ENCODE results near the gene CBY2.
"Not testable (repeated sequence)": the region's sequence is repeated elsewhere in the genome, so short reads cannot be mapped to it uniquely, and the experiment has no call there.

- TF ChIP-seq CTCF (conservative IDR thresholded peaks at IDR 0.05; ENCODE audit: low read depth, low read length); POLR2A (IDR thresholded peaks at IDR 0.05; ENCODE audit: low read depth, low read length); BHLHE40 (IDR thresholded peaks at IDR 0.05; ENCODE audit: low read depth, low read length); RAD21 (IDR thresholded peaks at IDR 0.05; ENCODE audit: low read length); RFX5 (IDR thresholded peaks at IDR 0.05; ENCODE audit: low read depth, low read length); RCOR1 (IDR thresholded peaks at IDR 0.05; ENCODE audit: insufficient replicate concordance, low read length): not testable (repeated sequence)
- TF ChIP-seq, protein P1, sequence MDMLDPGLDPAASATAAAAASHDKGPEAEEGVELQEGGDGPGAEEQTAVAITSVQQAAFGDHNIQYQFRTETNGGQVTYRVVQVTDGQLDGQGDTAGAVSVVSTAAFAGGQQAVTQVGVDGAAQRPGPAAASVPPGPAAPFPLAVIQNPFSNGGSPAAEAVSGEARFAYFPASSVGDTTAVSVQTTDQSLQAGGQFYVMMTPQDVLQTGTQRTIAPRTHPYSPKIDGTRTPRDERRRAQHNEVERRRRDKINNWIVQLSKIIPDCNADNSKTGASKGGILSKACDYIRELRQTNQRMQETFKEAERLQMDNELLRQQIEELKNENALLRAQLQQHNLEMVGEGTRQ (IDR thresholded peaks at IDR 0.05; ENCODE audit: low read depth, low read length), result not testable (repeated sequence)
- TF ChIP-seq, protein P2, sequence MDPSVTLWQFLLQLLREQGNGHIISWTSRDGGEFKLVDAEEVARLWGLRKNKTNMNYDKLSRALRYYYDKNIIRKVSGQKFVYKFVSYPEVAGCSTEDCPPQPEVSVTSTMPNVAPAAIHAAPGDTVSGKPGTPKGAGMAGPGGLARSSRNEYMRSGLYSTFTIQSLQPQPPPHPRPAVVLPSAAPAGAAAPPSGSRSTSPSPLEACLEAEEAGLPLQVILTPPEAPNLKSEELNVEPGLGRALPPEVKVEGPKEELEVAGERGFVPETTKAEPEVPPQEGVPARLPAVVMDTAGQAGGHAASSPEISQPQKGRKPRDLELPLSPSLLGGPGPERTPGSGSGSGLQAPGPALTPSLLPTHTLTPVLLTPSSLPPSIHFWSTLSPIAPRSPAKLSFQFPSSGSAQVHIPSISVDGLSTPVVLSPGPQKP (IDR thresholded peaks at IDR 0.05; ENCODE audit: borderline replicate concordance, low read depth, low read length), result not testable (repeated sequence)
Measured at GRCh38 chr13:45662903-45663302, 39.2 kb upstream of the CBY2 start.

All from IMR-90 (cell line).